T-helper 1 cell (primary cell): Measurements from ENCODE around the gene SRGAP1.

Experiments used
- DNase-seq, 5 donors: peaks; one replicate each; pipeline ENCODE4 v3.0.0-alpha.2; 2012 to 2020

Gene SRGAP1

DNA sequence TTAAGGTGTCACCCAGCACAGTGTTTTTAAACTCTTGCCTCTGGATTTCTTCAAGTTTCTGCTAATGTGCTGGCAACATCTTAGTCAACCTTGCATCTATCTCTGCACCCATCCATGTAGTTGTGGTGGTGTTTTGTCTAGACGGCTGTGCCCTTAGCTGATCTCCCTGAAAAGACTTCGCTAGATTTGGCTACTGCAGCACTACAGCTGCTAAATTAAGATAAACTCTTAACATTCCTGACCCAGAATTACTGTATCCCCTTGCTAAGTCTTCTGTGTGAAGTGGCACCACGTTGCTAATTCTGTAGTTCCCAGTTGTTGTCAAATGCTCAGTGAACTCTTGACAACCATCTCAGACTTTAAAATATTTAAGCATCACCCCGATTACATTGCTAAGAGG is 66.8 kb downstream of the SRGAP1 start:
- no peak for DNase-seq

- DNase-seq, result no peak
These were observed 68.2 kb downstream of the SRGAP1 start for GRCh38 chr12:63912651-63913050.

DNA sequence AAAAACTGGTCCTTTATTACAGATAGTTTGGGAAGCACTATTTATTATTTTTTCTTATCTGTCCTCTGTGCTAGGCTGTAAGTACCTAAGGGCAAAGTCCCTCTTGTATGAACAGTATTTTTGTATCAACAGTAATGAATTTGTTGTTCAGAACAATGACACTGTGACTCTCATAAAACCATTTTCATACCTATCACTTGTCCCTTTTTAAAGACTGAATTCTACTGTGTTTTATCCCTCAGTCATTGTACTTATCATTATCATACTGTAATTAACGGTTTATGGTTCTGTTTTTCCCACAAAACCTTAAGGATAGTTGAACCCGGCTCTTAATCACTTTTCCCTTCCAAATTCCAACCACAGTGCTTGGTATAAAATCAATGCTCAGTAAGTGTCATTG is 69.4 kb downstream of the SRGAP1 start:
- DNase-seq, result no peak

DNA sequence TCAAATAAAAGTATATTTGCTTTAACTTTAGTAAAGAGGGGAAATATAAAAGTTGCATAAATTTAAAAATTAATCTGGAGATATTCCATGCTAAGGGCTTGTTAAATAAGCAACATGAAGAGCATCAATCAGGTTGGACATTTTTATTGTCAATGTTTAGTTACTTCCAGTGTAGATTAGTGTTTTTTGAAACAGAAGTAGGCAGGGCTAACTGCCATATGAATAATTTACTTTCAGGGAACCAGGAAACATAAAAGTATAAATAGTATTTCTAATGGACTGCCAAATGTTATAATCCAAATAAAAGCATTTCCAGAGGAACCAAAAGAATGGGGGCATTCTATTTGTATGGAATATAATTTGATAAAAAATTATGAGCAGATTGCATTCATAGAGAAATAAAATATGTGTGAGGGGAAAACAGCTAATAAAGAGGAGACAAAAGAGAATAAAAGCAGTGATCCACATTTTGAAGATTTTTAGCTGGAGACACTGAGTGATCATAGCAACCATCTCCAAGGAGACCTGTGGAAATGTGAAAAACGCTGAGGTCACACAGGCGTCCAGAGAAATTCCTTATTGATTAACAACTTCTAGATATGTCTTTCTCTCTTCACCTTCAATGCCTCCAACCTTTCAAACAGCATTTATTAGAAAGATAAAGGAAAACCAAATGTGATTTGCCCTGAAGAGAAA is 70.8 kb downstream of the SRGAP1 start:
- no peak for DNase-seq

- no peak for DNase-seq
These were observed 72.3 kb downstream of the SRGAP1 start for GRCh38 chr12:63916561-63917476.

DNA sequence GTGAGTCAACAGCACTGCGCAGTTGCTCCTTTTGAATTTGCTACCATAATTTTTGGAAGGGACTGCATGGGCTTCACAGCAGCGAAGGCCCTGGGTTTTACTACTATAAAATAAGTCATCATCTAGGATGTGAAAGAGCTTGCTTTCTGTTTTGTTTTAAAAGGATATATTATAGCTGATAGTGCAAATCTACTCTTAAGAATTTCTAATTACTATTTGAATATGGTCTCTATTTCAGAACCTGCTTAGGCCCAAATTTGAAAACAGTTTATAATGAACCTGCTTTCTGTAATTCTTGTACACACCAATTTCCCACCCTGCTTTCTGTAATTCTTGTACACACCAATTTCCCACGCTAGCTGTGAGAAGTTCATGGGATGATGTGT is 73.0 kb downstream of the SRGAP1 start:
- DNase-seq, result no peak

- DNase-seq, result no peak
These were observed 73.6 kb downstream of the SRGAP1 start for GRCh38 chr12:63917864-63918799.

GRCh38 chr12:63918800-63919300 is 74.3 kb downstream of the SRGAP1 start:
- DNase-seq, result no peak

DNA sequence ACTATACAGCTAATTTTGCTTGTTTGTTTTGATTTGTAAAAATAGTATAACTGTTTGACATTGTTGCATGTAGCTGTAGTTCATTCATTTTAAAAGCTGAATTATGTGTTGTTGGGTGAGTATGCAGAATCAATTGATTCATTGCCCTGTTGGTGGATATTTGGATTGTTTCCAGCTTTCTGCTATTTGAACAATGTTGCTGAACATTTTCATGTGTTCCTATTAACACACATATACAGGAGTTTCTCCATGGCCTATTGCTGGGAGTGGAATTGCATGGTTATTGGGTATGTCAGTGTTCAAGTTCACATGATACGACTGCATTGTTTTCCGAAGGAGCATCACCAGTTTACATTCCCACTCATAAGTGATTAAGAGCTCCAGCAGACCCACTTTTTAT is 75.3 kb downstream of the SRGAP1 start:
- no peak for DNase-seq

DNA sequence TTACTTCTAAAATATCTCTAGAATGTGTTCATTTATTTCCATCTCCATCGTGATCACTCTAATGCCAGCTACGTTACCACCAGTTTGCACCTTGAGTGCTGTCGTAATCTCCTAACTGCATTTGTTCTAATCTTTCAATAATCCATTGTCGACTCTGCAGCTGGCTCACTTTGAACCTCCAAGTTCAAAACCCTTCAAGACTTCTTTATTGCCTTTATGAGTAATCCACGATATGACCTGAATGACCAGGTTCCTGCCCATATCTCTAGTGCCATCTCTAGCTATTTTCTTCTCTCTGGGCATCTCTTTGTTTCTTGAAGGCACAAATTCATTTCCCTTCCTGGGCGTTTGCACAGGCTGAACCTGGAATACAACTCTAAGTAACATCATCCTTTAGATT is 76.7 kb downstream of the SRGAP1 start:
- no peak for DNase-seq

GRCh38 chr12:63922474-63922873 is 78.0 kb downstream of the SRGAP1 start:
- DNase-seq, result no peak

- DNase-seq, result no peak
These were observed 80.3 kb downstream of the SRGAP1 start for GRCh38 chr12:63924781-63925180.

DNA sequence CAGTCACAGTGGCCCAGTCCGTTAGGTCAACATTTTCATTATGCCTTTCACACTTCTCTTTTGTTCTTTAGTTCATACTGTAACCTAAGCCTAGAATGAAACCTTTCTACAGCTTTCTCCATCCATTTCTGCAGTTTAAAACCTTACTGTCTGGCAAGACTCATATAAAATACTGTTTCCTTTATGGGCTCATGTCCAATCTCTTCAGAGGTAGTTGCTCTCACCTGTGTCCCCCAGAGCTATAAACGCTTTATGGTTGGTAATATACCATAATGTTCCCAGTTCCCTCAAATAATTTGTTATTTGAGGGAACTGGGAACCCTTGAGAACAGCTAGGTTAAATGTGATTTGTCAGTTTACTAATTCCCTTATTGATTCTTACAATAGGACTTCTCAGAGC is 83.0 kb downstream of the SRGAP1 start:
- DNase-seq, result no peak

- no peak for DNase-seq
These were observed 83.8 kb downstream of the SRGAP1 start for GRCh38 chr12:63928305-63928704.

DNA sequence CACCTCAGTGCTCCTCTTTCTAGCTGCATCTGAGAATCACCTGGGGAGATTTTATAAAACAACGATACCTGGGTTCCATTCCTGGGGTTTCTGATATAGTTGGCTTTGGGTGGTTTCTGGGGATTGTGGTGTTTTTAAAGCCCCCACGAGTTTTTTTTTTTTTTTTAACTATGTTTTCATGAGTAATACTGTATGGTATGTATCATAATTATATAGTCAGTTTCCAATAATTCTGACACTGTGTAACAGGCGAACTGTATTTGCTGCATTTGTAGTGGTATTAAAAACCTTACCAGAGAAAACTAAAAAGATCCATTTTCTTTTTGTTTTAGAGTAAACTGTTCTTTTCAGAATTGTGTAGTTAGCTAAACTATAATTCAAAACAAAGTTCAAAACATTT is 84.9 kb downstream of the SRGAP1 start:
- DNase-seq, result no peak

DNA sequence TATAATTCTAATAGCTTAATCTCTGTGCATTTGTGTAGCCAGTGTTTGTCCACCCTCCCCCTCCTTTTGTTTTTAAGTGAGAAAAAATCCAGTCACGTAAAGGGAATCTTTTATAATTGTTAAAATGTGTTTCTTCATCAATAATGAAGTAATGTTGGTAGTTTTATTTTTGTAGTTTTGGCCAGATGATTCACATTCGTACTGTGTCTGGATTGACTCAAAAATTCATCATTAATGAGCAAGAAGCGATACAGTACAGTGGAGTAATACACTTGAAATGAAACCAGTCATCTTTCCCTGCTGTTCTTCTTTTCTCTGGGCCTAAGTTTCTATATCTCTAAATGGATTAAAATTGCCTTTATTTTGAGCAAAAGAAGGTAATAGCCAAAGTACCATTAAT is 86.5 kb downstream of the SRGAP1 start:
- DNase-seq, result no peak

- no peak for DNase-seq
These were observed 87.2 kb downstream of the SRGAP1 start for GRCh38 chr12:63931703-63932102.

GRCh38 chr12:63934936-63935335 is 90.4 kb downstream of the SRGAP1 start:
- no peak for DNase-seq

- DNase-seq, result no peak
These were observed 90.9 kb downstream of the SRGAP1 start for GRCh38 chr12:63935361-63935760.

DNA sequence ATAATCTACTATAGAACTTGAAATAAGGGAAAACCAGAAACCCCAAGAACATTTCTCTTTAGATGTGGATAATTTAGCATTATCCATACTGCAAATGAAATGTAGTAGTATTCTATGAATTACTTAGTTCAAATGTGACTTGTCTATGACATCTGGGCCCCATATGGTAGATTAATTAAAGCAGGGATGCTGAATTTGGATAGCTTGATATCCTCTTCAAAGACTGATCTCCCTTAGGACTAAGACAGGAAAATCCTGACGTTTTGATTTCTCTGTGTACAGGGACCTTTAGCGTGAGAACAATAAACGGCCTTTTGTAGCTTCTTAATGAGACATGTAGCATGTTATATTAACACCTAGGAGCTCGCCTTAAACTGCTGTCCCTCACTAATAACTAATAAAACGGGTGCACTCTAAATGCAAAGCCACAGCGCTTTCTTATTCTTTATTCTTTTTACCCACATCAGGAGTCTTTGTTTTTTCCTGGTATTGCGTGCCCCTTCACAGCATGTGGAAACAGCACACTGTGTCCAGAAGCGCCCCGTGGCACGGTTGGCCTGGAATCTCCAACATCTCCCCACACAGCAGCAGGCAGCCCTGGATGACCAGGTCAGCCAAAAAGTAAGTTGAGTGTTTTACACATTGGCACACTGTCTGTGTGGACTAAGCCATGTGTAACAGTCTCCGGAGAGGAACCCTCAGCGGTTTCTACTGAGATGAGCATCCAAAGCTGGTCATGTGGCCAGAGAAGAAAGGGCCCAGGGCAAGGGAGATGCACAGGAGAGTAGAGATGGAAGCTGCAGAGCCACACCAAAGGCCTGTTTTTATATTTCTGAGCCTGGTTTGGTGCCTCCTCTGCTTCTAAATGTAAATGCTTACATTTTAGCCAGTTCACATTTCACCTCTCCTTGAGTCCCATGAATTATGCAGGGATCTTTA is 93.1 kb downstream of the SRGAP1 start:
- DNase-seq, result no peak

GRCh38 chr12:63940310-63941005 is 96.0 kb downstream of the SRGAP1 start:
- DNase-seq, result no peak
